ENCODE measurements around the gene GPHN. TPM values are rescaled to one million over a fixed set of nuclear protein-coding genes. Genes with fewer than 3 reads are reported as not detected.

The GPHN gene
- total RNA-seq, 1 donor from 2014 or later: 28.5 TPM

GRCh38 chr14:66881596-66881995 is 373.6 kb downstream of the GPHN start:
- Histone ChIP-seq H3K27me3 (no peaks in the 10 kb centered on the region), H3K36me3 (no peaks in the 10 kb centered on the region), H3K9me3 (peaks cover 5% of the 10 kb centered on the region), H3K4me1 (no peaks in the 10 kb centered on the region), H3K4me3 (no peak overlapping the region), H3K27ac (no peak overlapping the region)
- ATAC-seq (no peak), DNase-seq (no peak)
- no peak for TF ChIP-seq CTCF (IDR thresholded peaks at IDR 0.05)
- intact Hi-C loops (cut with DNase I): no loop called here

GRCh38 chr14:66884149-66884548 is 376.2 kb downstream of the GPHN start:
- intact Hi-C loops (cut with DNase I): no loop called here
- Histone ChIP-seq H3K27ac (no peak overlapping the region), H3K4me3 (no peak overlapping the region), H3K36me3 (no peaks in the 10 kb centered on the region), H3K4me1 (no peaks in the 10 kb centered on the region), H3K9me3 (no peaks in the 10 kb centered on the region), H3K27me3 (no peaks in the 10 kb centered on the region)
- no peak for DNase-seq
- ATAC-seq: no peak
- TF ChIP-seq CTCF (IDR thresholded peaks at IDR 0.05): no peak

GRCh38 chr14:66900719-66901118 is 392.8 kb downstream of the GPHN start:
- no peak for TF ChIP-seq CTCF (IDR thresholded peaks at IDR 0.05)
- H3K9me3 ChIP-seq: no peaks in the 10 kb centered on the region
- no peaks in the 10 kb centered on the region for H3K36me3 ChIP-seq
- H3K4me1 ChIP-seq: no peaks in the 10 kb centered on the region
- no peak for ATAC-seq
- no peaks in the 10 kb centered on the region for H3K27me3 ChIP-seq
- DNase-seq: no peak
- H3K27ac ChIP-seq: no peak overlapping the region
- no peak overlapping the region for H3K4me3 ChIP-seq
- intact Hi-C loops (cut with DNase I): no loop called here

- Histone ChIP-seq H3K27me3 (no peaks in the 10 kb centered on the region), H3K4me3 (no peak overlapping the region), H3K36me3 (no peaks in the 10 kb centered on the region), H3K9me3 (no peaks in the 10 kb centered on the region), H3K27ac (no peak overlapping the region), H3K4me1 (no peaks in the 10 kb centered on the region)
- ATAC-seq (no peak), DNase-seq (no peak)
- intact Hi-C loops (cut with DNase I): no loop called here
- no peak for TF ChIP-seq CTCF (IDR thresholded peaks at IDR 0.05)
These were observed 402.4 kb downstream of the GPHN start for GRCh38 chr14:66910311-66910840.

GRCh38 chr14:66916421-66916820 is 408.5 kb downstream of the GPHN start:
- Histone ChIP-seq H3K27me3 (no peaks in the 10 kb centered on the region), H3K9me3 (no peaks in the 10 kb centered on the region), H3K4me1 (no peaks in the 10 kb centered on the region), H3K4me3 (no peak overlapping the region), H3K36me3 (peaks cover 10% of the 10 kb centered on the region), H3K27ac (no peak overlapping the region)
- no peak for DNase-seq
- TF ChIP-seq CTCF (IDR thresholded peaks at IDR 0.05): no peak
- ATAC-seq: no peak
- intact Hi-C loops (cut with DNase I): no loop called here

GRCh38 chr14:66918527-66918926 is 410.6 kb downstream of the GPHN start:
- DNase-seq (no peak), ATAC-seq (no peak)
- H3K9me3 ChIP-seq: no peaks in the 10 kb centered on the region
- H3K27me3 ChIP-seq: no peaks in the 10 kb centered on the region
- peaks cover 14% of the 10 kb centered on the region for H3K36me3 ChIP-seq
- H3K4me1 ChIP-seq: no peaks in the 10 kb centered on the region
- no peak for TF ChIP-seq CTCF (IDR thresholded peaks at IDR 0.05)
- H3K27ac ChIP-seq: no peak overlapping the region
- no peak overlapping the region for H3K4me3 ChIP-seq
- intact Hi-C loops (cut with DNase I): no loop called here
